Esophagus squamous epithelium (tissue), 5 donors: ENCODE results near the gene IL6R. TPM values are rescaled to one million over a fixed set of nuclear protein-coding genes. Genes with fewer than 3 reads are reported as not detected.

Experiments used
- DNase-seq: peaks from one replicate; lab custom pipeline; 2025; lab: John Stamatoyannopoulos, UW
- H3K27ac ChIP-seq, 4 donors: fragments of 200-600 bp; sonication (generic); one replicate each; pipeline ENCODE4 v1.5.1; 2016 to 2019; ENCODE audit warnings: mild to moderate bottlenecking in 1 of 4
- H3K27me3 ChIP-seq, 4 donors: fragments of 200-600 bp; sonication (generic); 1 replicate in 3 of 4; 2 replicates in 1 of 4; pipeline versions ENCODE4 v1.5.1 to v1.6.0; 2017 to 2021; ENCODE audit warnings: antibody characterized with exemption in 1 of 4
- H3K36me3 ChIP-seq, 3 donors: fragments of 200-600 bp; sonication (generic); one replicate each; pipeline ENCODE4 v1.5.1; 2016 to 2019
- H3K4me1 ChIP-seq, 3 donors: fragments of 200-600 bp; sonication (generic); one replicate each; pipeline ENCODE4 v1.5.1; 2017 to 2019
- H3K4me3 ChIP-seq, 4 donors: fragments of 200-600 bp; sonication (generic); 1 replicate in 3 of 4; 2 replicates in 1 of 4; pipeline ENCODE4 v1.5.1; 2016 to 2019; ENCODE audit warnings: mild to moderate bottlenecking in 2 of 4, moderate library complexity in 1 of 4
- H3K9me3 ChIP-seq, 3 donors: fragments of 200-600 bp; sonication (generic); one replicate each; pipeline ENCODE4 v1.5.1; 2016 to 2019
- POLR2A ChIP-seq, 4 donors: fragments of 450-650 bp; IDR thresholded peaks; one replicate each; pipeline ENCODE4 v1.6.1; 2017; ENCODE audit warnings: antibody characterized with exemption in 4 of 4, mild to moderate bottlenecking in 4 of 4, moderate library complexity in 3 of 4
- WGBS, 2 donors: methylation state at CpG; one replicate each; pipeline ENCODE4 v1.1.5; 2018; 5-methylcytosine and 5-hydroxymethylcytosine counted together
- intact Hi-C: fragments of 100-400 bp; cut with DNase I; formaldehyde crosslinking; loops from one replicate; pipeline ENCODE4 v1.15.0; 2022
- total RNA-seq, 4 donors: library from RNA; depleted of rRNA; stranded (reverse); fragments of >200 nt; gene quantifications; one replicate each; pipeline ENCODE4 v1.1.0, GENCODE V29; 2016
- TF ChIP-seq, protein P1 (sequence below), 6 experiments: fragments of 450-650 bp in 4 of 6; fragments of 200-600 bp in 2 of 6; sonication (generic) in 2 of 6; IDR thresholded peaks; one replicate each; pipeline ENCODE4 v1.5.1; 2016 to 2019; ENCODE audit warnings: antibody characterized with exemption in 6 of 6, mild to moderate bottlenecking in 4 of 6, moderate library complexity in 4 of 6
- donor health status: DM: yes; HTN: yes; CAD: no.

Gene IL6R
- total RNA-seq, 4 donors from 2014 or later, result 6.4 to 47.7 (median 8.1) TPM

DNA sequence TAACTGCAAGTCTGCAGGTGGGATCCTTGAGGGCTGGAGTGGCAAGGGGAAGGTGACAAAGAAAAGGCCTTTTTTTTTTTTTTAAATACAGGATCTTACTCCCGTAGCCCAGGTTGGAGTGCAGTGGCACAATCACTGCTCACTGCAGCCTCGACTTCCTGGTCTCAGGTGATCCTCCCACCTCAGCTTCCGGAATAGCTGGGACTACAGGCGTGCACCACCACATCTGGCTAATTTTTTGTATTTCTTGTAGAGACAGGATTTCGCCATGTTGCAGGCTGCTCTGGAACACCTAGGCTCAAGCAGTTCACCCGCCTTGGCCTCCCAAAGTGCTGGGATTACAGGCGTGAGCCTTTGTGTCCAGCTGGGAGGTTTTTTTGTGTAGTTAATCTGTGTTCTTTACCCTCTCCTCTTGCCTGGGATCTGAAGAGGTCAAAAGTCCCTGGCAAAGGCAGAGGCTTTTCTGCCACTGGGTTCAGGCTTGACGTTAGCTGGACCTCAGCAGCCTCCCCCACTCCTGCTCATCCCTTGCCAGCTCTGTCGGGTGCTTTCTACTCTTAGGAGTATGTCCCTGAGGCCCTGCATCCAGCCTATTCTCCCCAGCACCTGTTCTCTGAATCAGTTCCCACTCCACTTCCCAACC, 5.2 kb downstream of the IL6R start:
- Histone ChIP-seq H3K4me1 (peaks cover 24 to 98% (median 52%) of the 10 kb centered on the region in 3 donors), H3K27me3 (no peaks in the 10 kb centered on the region), H3K9me3 (no peaks in the 10 kb centered on the region), H3K4me3 (no peak overlapping the region), H3K36me3 (no peaks in the 10 kb centered on the region), H3K27ac (peak overlapping the region in 3 of 4 donors; percentile 11 to 95 (median 47))
- TF ChIP-seq POLR2A (IDR thresholded peaks at IDR 0.05), result no peak
- TF ChIP-seq, protein P1, sequence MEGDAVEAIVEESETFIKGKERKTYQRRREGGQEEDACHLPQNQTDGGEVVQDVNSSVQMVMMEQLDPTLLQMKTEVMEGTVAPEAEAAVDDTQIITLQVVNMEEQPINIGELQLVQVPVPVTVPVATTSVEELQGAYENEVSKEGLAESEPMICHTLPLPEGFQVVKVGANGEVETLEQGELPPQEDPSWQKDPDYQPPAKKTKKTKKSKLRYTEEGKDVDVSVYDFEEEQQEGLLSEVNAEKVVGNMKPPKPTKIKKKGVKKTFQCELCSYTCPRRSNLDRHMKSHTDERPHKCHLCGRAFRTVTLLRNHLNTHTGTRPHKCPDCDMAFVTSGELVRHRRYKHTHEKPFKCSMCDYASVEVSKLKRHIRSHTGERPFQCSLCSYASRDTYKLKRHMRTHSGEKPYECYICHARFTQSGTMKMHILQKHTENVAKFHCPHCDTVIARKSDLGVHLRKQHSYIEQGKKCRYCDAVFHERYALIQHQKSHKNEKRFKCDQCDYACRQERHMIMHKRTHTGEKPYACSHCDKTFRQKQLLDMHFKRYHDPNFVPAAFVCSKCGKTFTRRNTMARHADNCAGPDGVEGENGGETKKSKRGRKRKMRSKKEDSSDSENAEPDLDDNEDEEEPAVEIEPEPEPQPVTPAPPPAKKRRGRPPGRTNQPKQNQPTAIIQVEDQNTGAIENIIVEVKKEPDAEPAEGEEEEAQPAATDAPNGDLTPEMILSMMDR (IDR thresholded peaks at IDR 0.05), result no peak
- intact Hi-C loops, result no loop called here
- no peak for DNase-seq
- whole genome bisulfite sequencing, 2 donors, result 74 to 79% methylated on average over 7 to 9 of the region's 9 CpGs

DNA sequence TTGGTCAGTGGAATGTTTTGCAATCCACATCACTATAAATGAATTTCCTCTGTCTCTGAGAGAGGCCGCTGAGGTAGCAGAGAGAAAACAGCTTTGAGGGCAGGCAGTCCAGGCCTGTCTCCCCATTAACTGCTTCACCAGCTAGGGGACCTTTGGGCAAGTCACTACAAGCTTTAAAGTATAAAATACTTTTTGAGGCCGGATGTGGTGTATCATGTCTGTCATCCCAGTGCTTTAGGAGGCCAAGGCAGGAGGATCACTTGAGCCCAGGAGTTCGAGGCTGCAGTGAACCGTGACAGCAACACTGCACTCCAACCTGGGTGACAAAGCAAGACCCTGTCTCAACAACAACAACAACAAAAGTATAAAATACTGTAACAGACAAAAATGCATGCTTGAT, 6.4 kb downstream of the IL6R start:
- DNase-seq, result no peak
- H3K36me3 ChIP-seq, result no peaks in the 10 kb centered on the region
- WGBS, 2 donors, result 59 to 84% methylated on average over 4 of the region's 4 CpGs
- TF ChIP-seq POLR2A (IDR thresholded peaks at IDR 0.05), result no peak
- TF ChIP-seq, protein P1 (IDR thresholded peaks at IDR 0.05), result no peak
- H3K4me1 ChIP-seq, result peaks cover 23 to 95% (median 52%) of the 10 kb centered on the region in 3 donors
- no peaks in the 10 kb centered on the region for H3K27me3 ChIP-seq
- H3K27ac ChIP-seq, result no peak overlapping the region
- no peaks in the 10 kb centered on the region for H3K9me3 ChIP-seq
- no peak overlapping the region for H3K4me3 ChIP-seq
- intact Hi-C loops, result no loop called here

DNA sequence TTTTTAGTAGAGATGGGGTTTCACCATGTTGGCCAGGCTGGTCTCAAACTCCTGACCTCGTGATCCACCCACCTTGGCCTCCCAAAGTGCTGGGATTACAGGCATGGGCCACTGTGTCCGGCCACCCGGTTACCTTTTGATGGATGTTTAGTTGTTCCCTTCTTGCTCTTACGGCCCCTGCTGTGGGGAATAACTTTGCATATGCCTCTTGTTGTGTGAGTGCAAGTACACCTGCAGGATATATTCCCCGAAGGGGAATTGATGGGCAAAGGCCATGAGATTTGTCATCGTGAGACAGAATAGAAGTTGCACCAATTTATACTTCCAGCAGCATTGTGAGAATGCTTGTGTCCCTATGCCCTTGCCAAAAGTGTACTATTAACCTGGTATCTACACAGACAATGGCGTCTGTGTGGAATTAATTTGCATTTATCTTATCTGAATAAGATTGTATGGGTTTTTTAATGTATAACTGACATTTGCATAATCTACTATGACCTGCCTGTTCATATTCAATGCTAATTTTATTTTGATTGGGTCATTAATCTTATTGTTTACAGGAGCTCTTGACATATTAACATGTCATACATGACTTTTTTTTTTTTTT, 8.1 kb downstream of the IL6R start:
- no peaks in the 10 kb centered on the region for H3K27me3 ChIP-seq
- no peak overlapping the region for H3K4me3 ChIP-seq
- no peak for TF ChIP-seq POLR2A (IDR thresholded peaks at IDR 0.05)
- TF ChIP-seq, protein P1 (IDR thresholded peaks at IDR 0.05), result no peak
- 50 to 69% methylated on average over 3 to 4 of the region's 7 CpGs for WGBS, 2 donors
- H3K9me3 ChIP-seq, result no peaks in the 10 kb centered on the region
- no peak overlapping the region for H3K27ac ChIP-seq
- no peak for DNase-seq
- H3K4me1 ChIP-seq, result peaks cover 11 to 95% (median 43%) of the 10 kb centered on the region in 3 donors
- no peaks in the 10 kb centered on the region for H3K36me3 ChIP-seq
- intact Hi-C loops, result no loop called here

DNA sequence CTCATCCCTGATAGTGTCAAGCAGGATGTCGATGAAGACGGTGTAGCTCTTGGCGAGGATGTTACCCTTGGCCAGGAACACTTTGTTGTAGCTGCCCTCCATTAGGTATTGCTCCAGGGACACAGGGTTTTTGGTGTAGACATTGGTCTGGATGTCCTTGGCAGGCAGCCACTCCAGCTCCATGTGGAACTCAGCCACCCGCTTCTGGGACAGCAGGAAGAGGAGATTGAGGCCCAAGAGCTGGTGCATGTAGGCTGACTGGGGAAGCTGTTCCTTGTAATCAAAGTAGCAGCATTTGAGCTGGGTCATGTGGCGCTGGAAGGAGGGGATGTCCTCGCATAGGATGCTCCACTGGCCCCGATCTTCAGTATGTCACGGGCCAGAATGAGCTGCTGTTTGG, 9.5 kb downstream of the IL6R start:
- 93 to 97% methylated on average over 4 to 7 of the region's 8 CpGs for WGBS, 2 donors
- H3K9me3 ChIP-seq, result no peaks in the 10 kb centered on the region

More for the DNA sequence above, 9.5 kb downstream of the IL6R start:
- no peak for DNase-seq
- H3K27ac ChIP-seq, result peak overlapping the region in 3 of 4 donors; percentile 38 to 60 (median 58)
- H3K36me3 ChIP-seq, result no peaks in the 10 kb centered on the region
- peaks cover 19 to 95% (median 45%) of the 10 kb centered on the region in 3 donors for H3K4me1 ChIP-seq
- no peak overlapping the region for H3K4me3 ChIP-seq
- intact Hi-C loops, result no loop called here
- no peaks in the 10 kb centered on the region for H3K27me3 ChIP-seq
- no peak for TF ChIP-seq POLR2A (IDR thresholded peaks at IDR 0.05)
- TF ChIP-seq, protein P1 (IDR thresholded peaks at IDR 0.05), result no peak
